Measurements from ENCODE around the gene TRAPPC10.

The TRAPPC10 gene

GRCh38 chr21:44063151-44063912 is 51.2 kb downstream of the TRAPPC10 start:
- H3K9me2 ChIP-seq (replicated peaks; ENCODE audit: control insufficient read depth, low read length) = no peaks in the 10 kb centered on the region
- no peaks in the 10 kb centered on the region for H3K9me3 ChIP-seq (ENCODE audit: control insufficient read depth, insufficient read depth, low read length)
- H3K4me2 ChIP-seq (ENCODE audit: low read length) = no peak overlapping the region
- no peak overlapping the region for H3K27ac ChIP-seq (ENCODE audit: low read depth, low read length)
- no peak overlapping the region for H3K4me3 ChIP-seq (ENCODE audit: low read length)
- peaks cover 13% of the 10 kb centered on the region; the same call in 1 of the 2 replicates for H3K79me2 ChIP-seq (ENCODE audit: control insufficient read depth, low read length)
- no peaks in the 10 kb centered on the region for H4K20me1 ChIP-seq (ENCODE audit: control insufficient read depth, insufficient read depth, low read depth, low read length)
- H3K36me3 ChIP-seq (ENCODE audit: control insufficient read depth, low read length) = peaks cover 70% of the 10 kb centered on the region
- TF ChIP-seq EZH2phosphoT487 (IDR thresholded peaks at IDR 0.05; ENCODE audit: borderline replicate concordance, low read length) = no peak
- TF ChIP-seq, protein P1, sequence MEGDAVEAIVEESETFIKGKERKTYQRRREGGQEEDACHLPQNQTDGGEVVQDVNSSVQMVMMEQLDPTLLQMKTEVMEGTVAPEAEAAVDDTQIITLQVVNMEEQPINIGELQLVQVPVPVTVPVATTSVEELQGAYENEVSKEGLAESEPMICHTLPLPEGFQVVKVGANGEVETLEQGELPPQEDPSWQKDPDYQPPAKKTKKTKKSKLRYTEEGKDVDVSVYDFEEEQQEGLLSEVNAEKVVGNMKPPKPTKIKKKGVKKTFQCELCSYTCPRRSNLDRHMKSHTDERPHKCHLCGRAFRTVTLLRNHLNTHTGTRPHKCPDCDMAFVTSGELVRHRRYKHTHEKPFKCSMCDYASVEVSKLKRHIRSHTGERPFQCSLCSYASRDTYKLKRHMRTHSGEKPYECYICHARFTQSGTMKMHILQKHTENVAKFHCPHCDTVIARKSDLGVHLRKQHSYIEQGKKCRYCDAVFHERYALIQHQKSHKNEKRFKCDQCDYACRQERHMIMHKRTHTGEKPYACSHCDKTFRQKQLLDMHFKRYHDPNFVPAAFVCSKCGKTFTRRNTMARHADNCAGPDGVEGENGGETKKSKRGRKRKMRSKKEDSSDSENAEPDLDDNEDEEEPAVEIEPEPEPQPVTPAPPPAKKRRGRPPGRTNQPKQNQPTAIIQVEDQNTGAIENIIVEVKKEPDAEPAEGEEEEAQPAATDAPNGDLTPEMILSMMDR (IDR thresholded peaks at IDR 0.05; ENCODE audit: low read depth, low read length, poor library complexity, severe bottlenecking) = no peak
- H3F3A ChIP-seq (ENCODE audit: control insufficient read depth, insufficient read depth) = no peaks in the 10 kb centered on the region
- no peaks in the 10 kb centered on the region for H3K27me3 ChIP-seq (ENCODE audit: control insufficient read depth, low read length)
- H3K4me1 ChIP-seq (ENCODE audit: control insufficient read depth, low read length) = peaks cover 6% of the 10 kb centered on the region; the same call in 1 of the 2 replicates

DNA sequence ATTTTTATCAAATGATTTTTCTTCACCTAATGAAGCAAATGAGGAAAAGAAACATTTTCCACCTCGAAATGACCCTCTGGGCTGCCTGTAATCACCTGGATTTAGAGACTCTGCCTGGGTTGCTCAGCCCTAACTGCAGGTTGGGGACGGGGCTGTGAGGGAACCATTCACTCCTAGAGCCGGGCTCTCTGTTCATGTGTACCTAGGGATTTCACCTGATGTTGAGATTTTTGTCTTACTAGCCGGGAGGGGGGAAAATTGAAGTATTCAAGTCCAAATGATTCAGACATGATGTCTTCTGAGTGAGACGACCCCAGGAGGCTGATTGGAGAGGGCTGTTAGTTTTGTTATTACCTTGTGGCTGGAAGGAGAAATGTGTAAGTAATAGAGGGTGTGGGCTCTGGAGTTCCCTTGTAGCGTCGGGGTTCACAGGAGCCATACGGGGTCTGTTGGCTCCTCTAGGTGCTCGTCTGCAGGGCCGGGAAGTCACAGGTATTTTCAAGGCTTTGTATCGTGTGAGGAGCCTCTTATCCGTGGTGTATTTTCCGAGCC is 52.8 kb downstream of the TRAPPC10 start:
- peaks cover 13% of the 10 kb centered on the region; the same call in 1 of the 2 replicates for H3K79me2 ChIP-seq (ENCODE audit: control insufficient read depth, low read length)

GRCh38 chr21:44065428-44065827 is 53.3 kb downstream of the TRAPPC10 start:
- H3K9me3 ChIP-seq (ENCODE audit: control insufficient read depth, insufficient read depth, low read length) = no peaks in the 10 kb centered on the region
- no peak overlapping the region for H3K4me2 ChIP-seq (ENCODE audit: low read length)
- peaks cover 13% of the 10 kb centered on the region; the same call in 1 of the 2 replicates for H3K79me2 ChIP-seq (ENCODE audit: control insufficient read depth, low read length)
- peaks cover 70% of the 10 kb centered on the region for H3K36me3 ChIP-seq (ENCODE audit: control insufficient read depth, low read length)
- H3K27me3 ChIP-seq (ENCODE audit: control insufficient read depth, low read length) = no peaks in the 10 kb centered on the region
- H3K9me2 ChIP-seq (replicated peaks; ENCODE audit: control insufficient read depth, low read length) = no peaks in the 10 kb centered on the region
- TF ChIP-seq EZH2phosphoT487 (IDR thresholded peaks at IDR 0.05; ENCODE audit: borderline replicate concordance, low read length) = no peak
- TF ChIP-seq, protein P1 (IDR thresholded peaks at IDR 0.05; ENCODE audit: low read depth, low read length, poor library complexity, severe bottlenecking) = no peak
- no peak overlapping the region for H3K27ac ChIP-seq (ENCODE audit: low read depth, low read length)
- H4K20me1 ChIP-seq (ENCODE audit: control insufficient read depth, insufficient read depth, low read depth, low read length) = no peaks in the 10 kb centered on the region
- no peaks in the 10 kb centered on the region for H3F3A ChIP-seq (ENCODE audit: control insufficient read depth, insufficient read depth)
- peaks cover 6% of the 10 kb centered on the region; the same call in 1 of the 2 replicates for H3K4me1 ChIP-seq (ENCODE audit: control insufficient read depth, low read length)
- no peak overlapping the region for H3K4me3 ChIP-seq (ENCODE audit: low read length)

More for the DNA sequence above, 52.8 kb downstream of the TRAPPC10 start:
- Histone ChIP-seq H3K4me3 (ENCODE audit: low read length) (no peak overlapping the region), H3K27me3 (ENCODE audit: control insufficient read depth, low read length) (no peaks in the 10 kb centered on the region), H3K9me2 (replicated peaks; ENCODE audit: control insufficient read depth, low read length) (no peaks in the 10 kb centered on the region), H3K4me2 (ENCODE audit: low read length) (no peak overlapping the region), H4K20me1 (ENCODE audit: control insufficient read depth, insufficient read depth, low read depth, low read length) (no peaks in the 10 kb centered on the region), H3F3A (ENCODE audit: control insufficient read depth, insufficient read depth) (no peaks in the 10 kb centered on the region), H3K36me3 (ENCODE audit: control insufficient read depth, low read length) (peaks cover 68% of the 10 kb centered on the region), H3K9me3 (ENCODE audit: control insufficient read depth, insufficient read depth, low read length) (no peaks in the 10 kb centered on the region), H3K4me1 (ENCODE audit: control insufficient read depth, low read length) (peaks cover 6% of the 10 kb centered on the region; the same call in 1 of the 2 replicates), H3K27ac (ENCODE audit: low read depth, low read length) (no peak overlapping the region)
- TF ChIP-seq EZH2phosphoT487 (IDR thresholded peaks at IDR 0.05; ENCODE audit: borderline replicate concordance, low read length) = no peak
- TF ChIP-seq, protein P1 (IDR thresholded peaks at IDR 0.05; ENCODE audit: low read depth, low read length, poor library complexity, severe bottlenecking) = no peak
